Stimulated activated CD4-positive, alpha-beta T cell treated with anti-CD3 and anti-CD28 coated beads, Interleukin-1b, Interleukin-23, amount 100 ng/mL, for 24 hours (primary cell): ENCODE data around the gene EXTL1.

ENCODE experiments used
- DNase-seq, 4 experiments: peaks; one replicate each; pipeline ENCODE4 v3.0.0-alpha.2; 2020; ENCODE audit warnings: low read depth in 4 of 4, low spot score in 1 of 4

Gene EXTL1

GRCh38 chr1:25996966-25997827 is 24.4 kb upstream of the EXTL1 start:
- no peak for DNase-seq

- peak; percentile 82 to 94 (median 93) for DNase-seq
These were observed 23.5 kb upstream of the EXTL1 start, which contains the start of gene PAFAH2 for GRCh38 chr1:25997828-25998761. TSS of gene PAFAH2 (minus strand) at chr1:25998063. CDS start at chr1:25990816, 7,247 bp downstream.

GRCh38 chr1:25999041-25999800 is 22.4 kb upstream of the EXTL1 start:
- DNase-seq: no peak

- no peak for DNase-seq
These were observed 18.3 kb upstream of the EXTL1 start for GRCh38 chr1:26003262-26003661.

GRCh38 chr1:26003756-26004155 is 17.8 kb upstream of the EXTL1 start:
- DNase-seq: no peak

- no peak for DNase-seq
These were observed 16.0 kb upstream of the EXTL1 start for GRCh38 chr1:26005434-26006105.

- DNase-seq: no peak
These were observed 14.9 kb upstream of the EXTL1 start for GRCh38 chr1:26006710-26007109.

- DNase-seq: no peak
These were observed 11.7 kb upstream of the EXTL1 start for GRCh38 chr1:26009796-26010447.

GRCh38 chr1:26010825-26011224 is 10.8 kb upstream of the EXTL1 start:
- DNase-seq: no peak

GRCh38 chr1:26012864-26013263 is 8.7 kb upstream of the EXTL1 start:
- no peak for DNase-seq

- DNase-seq: no peak
These were observed 7.4 kb upstream of the EXTL1 start for GRCh38 chr1:26014179-26014578.

GRCh38 chr1:26015358-26015757 is 6.2 kb upstream of the EXTL1 start:
- DNase-seq: no peak

GRCh38 chr1:26016258-26016952 is 5.2 kb upstream of the EXTL1 start:
- no peak for DNase-seq

- no peak for DNase-seq
These were observed 4.5 kb upstream of the EXTL1 start for GRCh38 chr1:26016953-26017545.

- no peak for DNase-seq
These were observed 4.0 kb upstream of the EXTL1 start for GRCh38 chr1:26017606-26018005.

- DNase-seq: no peak
These were observed 1.8 kb upstream of the EXTL1 start for GRCh38 chr1:26019641-26020315.

GRCh38 chr1:26020330-26020768 is 1.2 kb upstream of the EXTL1 start:
- DNase-seq: no peak

GRCh38 chr1:26020941-26021646 is 481 bp upstream of the EXTL1 start:
- DNase-seq: no peak
